Smooth muscle cell (in vitro differentiated cells): ENCODE data around the gene GP1BA. TPM values are rescaled to one million over a fixed set of nuclear protein-coding genes. Genes with fewer than 3 reads are reported as not detected.
A peak's percentile ranks its signal among the peaks of the same experiment; 100 is the strongest.

Experiments used
- DNase-seq: peaks from one replicate; lab custom pipeline; 2025; ENCODE audit not compliant: unreplicated experiment; lab: John Stamatoyannopoulos, UW
- H2AFZ ChIP-seq: fragments of 200-600 bp; sonication (generic); 2 replicates; pipeline ENCODE4 v1.6.0; 2016; ENCODE audit warnings: antibody characterized with exemption, low read depth, mild to moderate bottlenecking
- H3F3A ChIP-seq: fragments of 200-600 bp; sonication (generic); 2 replicates; pipeline ENCODE4 v1.6.0; 2017; ENCODE audit warnings: antibody characterized with exemption, low read depth
- H3K27ac ChIP-seq: fragments of 200-600 bp; sonication (generic); 2 replicates; pipeline ENCODE4 v1.5.1; 2016; ENCODE audit warnings: low read depth, mild to moderate bottlenecking
- H3K27me3 ChIP-seq: fragments of 200-600 bp; sonication (generic); 2 replicates; pipeline ENCODE4 v1.6.1; 2016; ENCODE audit warnings: low read depth, mild to moderate bottlenecking
- H3K36me3 ChIP-seq: fragments of 200-600 bp; sonication (generic); 2 replicates; pipeline ENCODE4 v1.5.1; 2016; ENCODE audit warnings: low read depth
- H3K4me1 ChIP-seq: fragments of 200-600 bp; sonication (generic); 2 replicates; pipeline ENCODE4 v1.5.1; 2016; ENCODE audit warnings: low read depth
- H3K4me2 ChIP-seq: fragments of 200-600 bp; sonication (generic); 2 replicates; pipeline ENCODE4 v1.6.0; 2016; ENCODE audit warnings: mild to moderate bottlenecking
- H3K4me3 ChIP-seq: fragments of 200-600 bp; sonication (generic); 2 replicates; pipeline ENCODE4 v1.5.1; 2016; ENCODE audit warnings: mild to moderate bottlenecking
- H3K79me2 ChIP-seq: fragments of 200-600 bp; sonication (generic); 2 replicates; pipeline ENCODE4 v1.6.0; 2016; ENCODE audit warnings: low read depth, mild to moderate bottlenecking
- H3K9ac ChIP-seq: fragments of 200-600 bp; sonication (generic); 2 replicates; pipeline ENCODE4 v1.6.0; 2016; ENCODE audit warnings: low read depth
- H3K9me3 ChIP-seq: fragments of 200-600 bp; sonication (generic); replicated peaks from 2 replicates; pipeline ENCODE4 v1.5.1; 2016; ENCODE audit warnings: low read depth
- H4K20me1 ChIP-seq: fragments of 200-600 bp; sonication (generic); 2 replicates; pipeline ENCODE4 v1.6.0; 2016; ENCODE audit warnings: low read depth
- WGBS: methylation state at CpG from one replicate; pipeline ENCODE4 v1.1.7; 2016; ENCODE audit warnings: low lambda C conversion rate; 5-methylcytosine and 5-hydroxymethylcytosine counted together
- polyA plus RNA-seq: library from polyadenylated mRNA; unstranded; fragments of >200 nt; fragmentation: Nextera tagmentation; extraction: Ambion mirVana; gene quantifications from 2 replicates; pipeline ENCODE4 v1.2.1, GENCODE V29; 2016
- total RNA-seq: library from RNA; depleted of rRNA; stranded (reverse); fragments of >200 nt; gene quantifications from 2 replicates; pipeline ENCODE4 v1.2.3, GENCODE V29; 2014
- TF ChIP-seq, protein P1 (sequence below): fragments of 200-600 bp; sonication (generic); IDR thresholded peaks from 2 replicates; pipeline ENCODE4 v1.5.1; 2017; ENCODE audit warnings: borderline replicate concordance, mild to moderate bottlenecking, antibody characterized with exemption; ENCODE audit not compliant: insufficient read depth, poor library complexity, severe bottlenecking

GP1BA gene
- total and polyA plus RNA-seq, 2 experiments from 2014 or later = 0.07 TPM; not detected in 1

- no peaks in the 10 kb centered on the region for H3K27me3 ChIP-seq
- no peak overlapping the region for H2AFZ ChIP-seq
- no peak overlapping the region for H3K4me3 ChIP-seq
- H3K4me2 ChIP-seq = no peak overlapping the region
- peaks cover 12% of the 10 kb centered on the region for H4K20me1 ChIP-seq
- H3K27ac ChIP-seq = no peak overlapping the region
- H3K36me3 ChIP-seq = no peaks in the 10 kb centered on the region
- no peak overlapping the region for H3K9ac ChIP-seq
- TF ChIP-seq, protein P1, sequence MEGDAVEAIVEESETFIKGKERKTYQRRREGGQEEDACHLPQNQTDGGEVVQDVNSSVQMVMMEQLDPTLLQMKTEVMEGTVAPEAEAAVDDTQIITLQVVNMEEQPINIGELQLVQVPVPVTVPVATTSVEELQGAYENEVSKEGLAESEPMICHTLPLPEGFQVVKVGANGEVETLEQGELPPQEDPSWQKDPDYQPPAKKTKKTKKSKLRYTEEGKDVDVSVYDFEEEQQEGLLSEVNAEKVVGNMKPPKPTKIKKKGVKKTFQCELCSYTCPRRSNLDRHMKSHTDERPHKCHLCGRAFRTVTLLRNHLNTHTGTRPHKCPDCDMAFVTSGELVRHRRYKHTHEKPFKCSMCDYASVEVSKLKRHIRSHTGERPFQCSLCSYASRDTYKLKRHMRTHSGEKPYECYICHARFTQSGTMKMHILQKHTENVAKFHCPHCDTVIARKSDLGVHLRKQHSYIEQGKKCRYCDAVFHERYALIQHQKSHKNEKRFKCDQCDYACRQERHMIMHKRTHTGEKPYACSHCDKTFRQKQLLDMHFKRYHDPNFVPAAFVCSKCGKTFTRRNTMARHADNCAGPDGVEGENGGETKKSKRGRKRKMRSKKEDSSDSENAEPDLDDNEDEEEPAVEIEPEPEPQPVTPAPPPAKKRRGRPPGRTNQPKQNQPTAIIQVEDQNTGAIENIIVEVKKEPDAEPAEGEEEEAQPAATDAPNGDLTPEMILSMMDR = no peak
- 70% methylated on average over 3 of the region's 3 CpGs for WGBS
- H3K4me1 ChIP-seq = peaks cover 23% of the 10 kb centered on the region
- peaks cover 16% of the 10 kb centered on the region for H3F3A ChIP-seq
- H3K79me2 ChIP-seq = peaks cover 17% of the 10 kb centered on the region
- no peak for DNase-seq
- H3K9me3 ChIP-seq = no peaks in the 10 kb centered on the region
Observed at GRCh38 chr17:4951486-4951885, 19.4 kb downstream of the GP1BA start.

GRCh38 chr17:4953451-4953961 lies 21.4 kb downstream of the GP1BA start:
- TF ChIP-seq, protein P1 = no peak
- Histone ChIP-seq H3K36me3 (no peaks in the 10 kb centered on the region), H4K20me1 (no peaks in the 10 kb centered on the region), H3K27ac (peak overlapping the region; percentile 62), H3K4me3 (no peak overlapping the region), H3K79me2 (no peaks in the 10 kb centered on the region), H3K9me3 (no peaks in the 10 kb centered on the region), H3F3A (peaks cover 5% of the 10 kb centered on the region), H3K4me1 (peaks cover 16% of the 10 kb centered on the region), H3K9ac (no peak overlapping the region), H2AFZ (no peak overlapping the region), H3K27me3 (no peaks in the 10 kb centered on the region), H3K4me2 (no peak overlapping the region)
- DNase-seq = no peak
- WGBS = 79% methylated on average over 14 of the region's 14 CpGs

GRCh38 chr17:4955091-4955490 lies 23.0 kb downstream of the GP1BA start:
- 97% methylated on average over 8 of the region's 8 CpGs for WGBS
- Histone ChIP-seq H3K4me3 (no peak overlapping the region), H2AFZ (no peak overlapping the region), H3K36me3 (no peaks in the 10 kb centered on the region), H3K27me3 (no peaks in the 10 kb centered on the region), H3K9me3 (no peaks in the 10 kb centered on the region), H3K4me2 (no peak overlapping the region), H3F3A (peaks cover 5% of the 10 kb centered on the region), H3K4me1 (peaks cover 15% of the 10 kb centered on the region), H4K20me1 (no peaks in the 10 kb centered on the region), H3K79me2 (no peaks in the 10 kb centered on the region), H3K9ac (no peak overlapping the region), H3K27ac (no peak overlapping the region)
- TF ChIP-seq, protein P1 = no peak
- no peak for DNase-seq

DNA sequence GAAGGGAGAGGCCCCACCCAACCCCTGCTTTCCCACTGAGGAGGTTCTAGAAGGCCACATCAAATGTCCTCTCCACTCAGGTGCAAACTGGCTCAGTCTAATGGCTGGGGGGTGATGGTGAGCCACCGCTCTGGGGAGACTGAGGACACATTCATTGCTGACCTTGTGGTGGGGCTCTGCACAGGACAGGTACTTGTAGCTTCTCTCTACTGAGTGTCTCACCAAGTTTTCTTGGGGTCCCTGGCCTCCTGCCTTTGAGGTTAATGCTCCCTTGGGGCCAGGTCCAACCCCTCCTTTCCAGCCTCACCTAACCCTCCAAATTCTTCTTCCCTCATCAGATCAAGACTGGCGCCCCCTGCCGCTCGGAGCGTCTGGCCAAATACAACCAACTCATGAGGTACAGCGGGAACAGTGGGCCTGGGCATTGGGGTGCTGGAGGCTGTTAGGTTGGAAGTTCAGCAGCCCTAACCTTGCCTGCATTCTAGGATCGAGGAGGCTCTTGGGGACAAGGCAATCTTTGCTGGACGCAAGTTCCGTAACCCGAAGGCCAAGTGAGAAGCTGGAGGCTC lies 24.5 kb downstream of the GP1BA start:
- Histone ChIP-seq H4K20me1 (no peaks in the 10 kb centered on the region), H3K4me1 (peaks cover under 1% of the 10 kb centered on the region), H3F3A (no peaks in the 10 kb centered on the region), H3K27ac (no peak overlapping the region), H3K27me3 (no peaks in the 10 kb centered on the region), H3K36me3 (no peaks in the 10 kb centered on the region), H3K79me2 (no peaks in the 10 kb centered on the region), H3K9me3 (no peaks in the 10 kb centered on the region), H3K9ac (no peak overlapping the region), H2AFZ (no peak overlapping the region), H3K4me3 (no peak overlapping the region), H3K4me2 (no peak overlapping the region)
- 79% methylated on average over 10 of the region's 10 CpGs for WGBS
- DNase-seq = no peak
- TF ChIP-seq, protein P1 = peak; percentile 16
